HG03066 (cell line): ENCODE measurements around the gene TGFBR2.

Source experiments
- ATAC-seq: cut with Tn5 transposase; IDR thresholded peaks from one replicate; pipeline ENCODE4 v1.9.1; 2021; ENCODE audit warnings: low read depth; ENCODE audit not compliant: unreplicated experiment

Gene TGFBR2

DNA sequence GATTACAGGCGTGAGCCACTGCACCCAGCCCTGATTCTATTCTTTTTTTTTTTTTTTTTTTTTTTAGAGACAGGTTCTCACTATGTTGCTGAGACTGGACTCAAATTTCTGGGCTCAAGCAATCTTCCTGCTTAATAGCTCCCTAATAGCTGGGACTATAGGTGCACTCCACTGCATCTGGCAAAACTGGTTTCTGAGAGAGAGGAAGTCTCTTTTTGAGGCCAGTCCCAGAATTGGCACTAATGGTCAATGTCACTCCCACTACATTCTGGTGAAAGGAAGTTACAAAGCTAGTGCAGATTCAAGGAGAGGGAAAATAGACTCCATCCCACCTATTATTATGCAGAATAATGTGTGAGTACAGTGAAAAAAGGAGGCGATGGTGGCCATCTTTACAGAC, 5.8 kb upstream of the TGFBR2 start:
- no peak for ATAC-seq

DNA sequence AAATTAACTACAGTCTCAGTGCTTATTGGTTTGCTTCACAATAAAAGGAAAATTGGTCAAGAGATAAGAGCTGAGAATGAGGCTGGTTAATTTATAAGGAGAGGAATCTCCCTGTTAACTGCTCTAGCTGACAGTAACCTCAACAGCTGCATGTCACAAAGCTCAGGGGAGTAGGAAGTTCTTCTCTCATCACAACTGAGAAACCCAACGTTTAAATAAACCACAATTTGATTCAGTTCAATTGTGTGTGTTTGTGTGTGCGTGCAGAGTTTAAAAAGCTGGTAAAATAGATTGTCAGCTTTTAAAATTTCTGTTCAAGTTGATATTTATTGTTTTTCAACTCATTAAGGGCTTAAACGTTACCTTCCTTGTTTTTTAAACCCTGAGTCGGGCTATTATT, 3.5 kb upstream of the TGFBR2 start:
- no peak for ATAC-seq

DNA sequence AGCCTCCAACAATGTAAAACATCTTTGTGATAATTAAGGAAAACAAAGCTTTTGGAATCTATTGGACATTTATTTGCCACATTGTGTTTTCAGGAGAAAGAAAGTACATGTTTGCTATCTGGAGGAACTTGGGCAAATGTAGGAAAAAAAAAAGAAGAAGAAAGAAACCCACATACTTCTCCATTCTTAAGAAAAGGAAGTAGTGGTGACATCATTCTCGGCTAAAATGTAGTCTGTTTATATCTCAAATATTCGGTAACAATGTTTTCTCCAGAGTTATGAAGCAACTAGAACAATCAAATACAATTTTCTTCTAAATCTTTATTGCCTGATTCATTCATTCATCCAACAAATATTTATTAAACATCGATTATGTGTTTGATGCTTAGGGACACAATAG, 2.3 kb upstream of the TGFBR2 start:
- ATAC-seq: no peak

DNA sequence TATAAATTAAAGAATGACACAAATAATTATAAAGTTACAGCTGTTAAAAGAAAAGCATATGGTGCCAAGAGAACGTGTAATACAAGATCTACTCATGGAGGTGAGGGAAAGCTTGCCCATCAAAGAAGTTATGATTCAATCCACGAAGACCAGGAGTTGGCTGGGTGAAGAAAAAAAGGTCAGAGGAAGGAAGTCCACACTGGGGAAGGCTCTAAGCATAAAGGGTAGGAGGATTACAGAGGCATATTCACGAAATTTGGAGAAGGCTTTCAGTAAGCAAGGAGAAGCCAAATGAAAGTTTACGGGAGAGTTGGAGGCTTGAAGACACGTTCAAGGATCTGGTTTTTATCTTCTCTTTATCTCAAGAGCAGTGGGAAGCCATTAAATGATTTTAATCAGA, 1.8 kb upstream of the TGFBR2 start:
- ATAC-seq: no peak

DNA sequence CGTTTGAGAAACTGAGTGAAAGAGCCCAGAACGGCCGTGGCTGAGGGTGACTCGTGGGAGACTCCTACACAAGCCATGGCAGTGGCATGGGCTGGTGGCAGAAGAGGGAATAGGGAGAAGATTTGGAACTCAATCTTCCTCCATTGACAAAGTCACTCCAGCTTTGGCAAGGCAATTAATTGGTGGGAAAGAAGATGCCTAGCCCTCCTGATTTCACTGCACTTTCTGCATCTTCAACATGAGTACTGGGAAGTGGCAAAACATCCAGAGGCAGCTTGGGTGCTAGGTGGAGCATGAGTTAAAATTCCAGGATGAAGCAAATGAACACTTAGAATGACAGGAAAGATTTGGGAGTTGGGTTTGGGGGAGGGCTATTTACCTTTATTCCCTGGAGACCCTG, 1.4 kb upstream of the TGFBR2 start:
- no peak for ATAC-seq

DNA sequence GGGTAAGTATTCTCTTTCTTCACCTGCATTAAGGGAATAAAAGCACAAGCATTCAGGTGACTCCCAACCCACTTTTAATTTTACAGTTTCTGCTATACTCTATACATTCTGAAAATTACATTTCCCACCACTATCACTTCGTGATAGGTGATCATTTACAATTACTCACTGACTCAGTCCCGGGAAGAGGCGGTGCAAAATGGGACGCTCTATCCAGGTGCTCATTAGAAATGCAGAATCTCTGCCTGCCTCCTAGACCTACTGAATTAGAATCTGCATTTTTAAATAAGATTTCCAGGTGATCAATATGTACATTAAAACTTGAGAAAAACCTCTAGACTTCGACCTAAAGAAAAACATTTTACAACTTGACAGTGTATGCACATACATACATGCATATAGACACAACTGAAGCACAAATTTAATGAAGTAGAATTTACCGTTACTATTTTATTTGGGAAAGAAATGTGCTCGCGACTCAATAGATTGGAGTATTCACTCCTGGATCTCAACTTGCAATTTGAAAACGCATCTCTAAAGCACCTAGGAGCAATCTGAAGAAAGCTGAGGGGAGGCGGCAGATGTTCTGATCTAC, 598 bp upstream of the TGFBR2 start:
- ATAC-seq: no peak

DNA sequence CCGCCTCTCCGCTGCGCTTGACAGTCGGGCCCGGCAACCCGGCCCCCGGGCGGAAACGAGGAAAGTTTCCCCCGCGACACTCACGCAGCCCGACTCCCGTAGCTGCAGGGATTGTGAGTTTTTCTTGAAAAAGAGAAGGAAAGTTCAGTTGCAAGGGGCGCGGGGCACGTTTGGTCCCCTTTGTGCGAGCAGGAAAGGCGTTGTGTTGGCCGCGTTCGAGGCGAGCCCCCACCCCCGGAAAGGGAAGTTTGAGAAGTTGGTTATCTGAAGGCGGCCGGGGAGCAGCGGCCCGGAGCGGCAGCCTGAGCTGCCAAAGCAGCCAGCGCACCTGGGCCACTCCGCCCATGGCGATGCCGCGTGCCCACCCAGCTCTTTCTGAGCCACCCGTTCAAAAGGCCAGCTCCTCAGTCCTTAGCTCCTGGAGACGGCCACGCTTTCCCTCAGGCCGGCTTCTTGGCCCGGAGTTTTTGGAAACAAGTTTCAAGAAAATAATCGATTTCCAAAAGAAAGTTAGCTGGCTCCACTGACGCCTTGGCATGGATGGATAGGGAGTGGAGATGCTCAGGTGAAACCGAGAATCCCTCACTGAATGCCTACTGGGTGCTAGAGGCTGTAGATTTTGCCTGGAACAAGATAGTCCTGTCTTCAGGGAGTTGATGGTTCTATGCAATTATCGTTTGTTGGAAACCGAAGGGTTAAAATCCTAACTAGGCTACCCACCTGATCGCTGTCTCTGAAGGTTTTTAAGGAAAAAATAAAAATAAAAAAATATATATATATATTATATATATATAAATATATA, 832 bp downstream of the TGFBR2 start:
- peak; percentile 49 for ATAC-seq

DNA sequence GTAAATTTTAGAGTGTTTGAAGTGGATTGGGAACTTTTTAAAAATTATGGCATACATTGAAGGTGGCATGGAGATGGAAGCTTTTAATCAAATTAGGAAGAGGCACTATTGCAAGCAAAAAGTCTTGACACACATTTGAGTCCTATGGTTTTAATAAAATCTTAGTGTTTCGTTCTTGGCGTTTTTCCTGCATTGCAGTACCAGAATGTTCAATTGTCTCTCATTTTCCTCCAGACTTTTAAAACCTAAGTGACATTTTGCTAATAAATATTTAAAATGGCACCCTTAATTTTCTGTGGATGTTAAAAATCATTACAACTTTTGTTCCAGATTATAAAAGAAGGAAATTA, 2.2 kb downstream of the TGFBR2 start:
- no peak for ATAC-seq

DNA sequence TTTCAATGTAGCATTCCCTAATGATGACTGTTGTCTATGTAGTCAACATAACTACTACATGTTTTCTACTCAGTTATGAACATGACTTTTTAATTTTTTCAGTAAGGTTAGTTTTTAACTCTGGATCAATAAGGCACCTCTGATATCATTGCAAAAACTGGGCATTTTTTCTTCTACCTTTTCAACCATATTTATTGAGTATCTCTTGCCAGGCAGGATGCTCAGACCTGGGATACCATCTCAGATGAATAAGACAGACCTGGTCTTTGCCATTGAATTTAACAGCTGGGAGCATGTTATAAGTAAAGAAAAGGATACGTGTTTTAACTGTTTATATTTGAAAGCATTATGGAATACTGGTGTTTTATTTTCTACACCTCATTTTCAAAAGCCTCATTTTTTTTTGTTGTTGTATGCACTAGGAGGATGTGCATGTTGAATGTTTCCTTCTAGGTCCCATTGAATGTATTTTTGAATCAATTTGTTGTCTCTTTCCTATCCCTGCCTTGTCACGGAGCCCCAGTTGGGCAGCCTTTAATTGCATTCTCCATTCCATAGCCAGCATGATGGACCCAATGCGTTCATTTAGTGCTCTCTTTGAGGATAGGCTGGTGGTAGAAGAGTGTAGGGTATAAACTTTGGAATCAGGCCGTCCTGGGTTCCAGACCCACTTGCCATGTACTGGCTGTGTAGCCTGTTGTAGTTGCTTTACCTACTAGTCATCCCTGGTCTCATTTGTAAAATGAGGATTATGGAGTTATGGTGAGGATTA, 3.7 kb downstream of the TGFBR2 start:
- no peak for ATAC-seq

DNA sequence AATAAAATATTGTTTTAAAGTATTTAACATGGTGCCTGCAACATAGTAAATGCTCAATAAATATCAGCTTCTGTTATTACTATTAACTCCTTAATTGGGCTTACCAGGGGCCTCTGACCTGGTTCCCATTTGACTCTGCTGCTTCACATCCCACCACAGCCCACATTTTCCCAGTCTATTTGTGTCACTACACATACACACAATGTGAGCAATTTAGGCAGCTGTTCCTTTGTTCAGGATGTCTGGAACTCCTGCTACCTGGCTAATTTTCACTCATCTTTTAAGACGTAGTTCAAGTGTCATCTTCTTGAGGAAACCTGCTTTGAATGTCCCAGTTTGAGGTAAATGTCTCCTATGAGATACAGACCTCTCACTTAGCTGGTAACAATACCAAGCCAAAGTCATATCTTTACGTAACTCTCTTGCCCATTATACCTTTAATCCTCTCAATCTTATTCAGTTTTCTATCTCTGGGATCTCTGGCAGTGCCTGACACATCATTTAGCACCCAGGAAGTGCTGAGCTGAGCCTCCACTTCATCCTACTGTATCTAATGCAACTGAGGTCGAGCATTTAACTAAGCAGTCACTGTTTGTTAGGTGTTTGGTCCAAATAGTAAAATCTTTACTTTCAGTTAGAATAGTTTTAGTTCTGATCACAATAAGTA, 4.4 kb downstream of the TGFBR2 start:
- no peak for ATAC-seq

DNA sequence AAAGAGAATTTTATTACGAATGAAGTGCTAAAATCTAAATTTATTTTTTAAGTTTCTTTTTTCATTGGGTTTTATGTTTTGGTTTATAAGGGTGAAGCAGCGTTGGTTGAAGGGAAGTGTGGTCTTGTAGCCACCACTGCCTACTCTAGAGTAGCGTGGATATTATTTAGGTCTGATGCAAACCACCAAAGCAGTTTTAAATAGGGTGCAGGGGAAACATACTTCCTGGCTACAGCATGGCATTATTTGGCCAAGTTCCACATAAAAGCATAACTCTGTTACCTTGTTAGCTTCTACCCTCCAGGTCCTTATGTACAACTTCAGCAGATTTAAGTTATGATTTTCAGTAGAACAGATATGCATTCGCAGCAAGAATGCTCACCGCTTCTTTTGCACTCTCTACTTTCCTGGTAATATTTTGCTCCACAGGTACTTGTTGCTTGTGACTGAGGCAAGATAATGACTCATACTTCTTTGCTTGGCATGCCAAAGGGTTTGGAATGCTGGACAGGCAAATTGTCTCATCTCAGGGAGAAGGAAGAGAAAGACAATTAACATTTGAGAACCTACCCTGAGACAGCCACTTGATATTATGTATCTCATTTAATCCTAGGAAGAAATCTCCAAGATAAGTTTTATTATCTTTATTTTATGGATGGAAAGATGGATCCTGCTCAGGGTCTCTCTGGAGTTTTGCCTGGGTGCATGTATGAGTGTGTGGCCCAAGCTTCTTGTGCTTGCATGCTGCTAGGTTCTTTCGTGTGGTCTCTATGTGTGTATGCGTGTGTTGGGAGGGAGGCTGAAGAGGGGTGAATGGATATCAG, 5.4 kb downstream of the TGFBR2 start:
- no peak for ATAC-seq

DNA sequence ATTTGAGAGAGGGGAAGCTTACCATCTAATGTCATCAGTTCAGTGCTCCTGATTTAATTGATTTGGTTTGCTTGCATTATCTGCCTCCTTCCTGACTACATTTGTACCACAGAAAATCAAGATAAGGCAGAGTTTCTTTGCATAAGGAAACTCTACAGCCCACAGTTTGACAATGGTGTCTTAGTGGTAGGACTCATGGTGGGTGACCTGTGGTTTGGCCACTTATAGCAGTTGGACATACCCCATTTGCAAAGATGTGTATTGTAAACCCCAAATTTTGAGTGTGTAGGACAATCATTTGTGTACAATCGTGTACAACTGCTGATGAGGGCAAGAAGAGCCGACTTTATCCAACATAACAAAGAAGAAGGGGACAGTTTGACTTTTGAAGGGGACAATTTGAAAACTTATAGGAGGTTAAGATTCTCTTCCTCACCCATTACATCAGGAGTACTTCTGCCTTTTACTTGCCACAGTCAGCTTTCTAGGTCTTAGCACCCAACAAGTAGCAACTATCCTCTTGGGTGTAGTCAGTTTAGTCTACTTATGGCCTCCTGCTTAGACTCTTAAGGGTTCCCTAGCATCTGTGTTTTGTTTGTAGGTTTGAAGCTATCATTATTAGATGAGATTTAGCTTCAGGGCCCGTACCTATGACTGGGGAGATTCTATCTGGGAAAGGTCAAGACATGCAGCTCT, 6.2 kb downstream of the TGFBR2 start:
- no peak for ATAC-seq

DNA sequence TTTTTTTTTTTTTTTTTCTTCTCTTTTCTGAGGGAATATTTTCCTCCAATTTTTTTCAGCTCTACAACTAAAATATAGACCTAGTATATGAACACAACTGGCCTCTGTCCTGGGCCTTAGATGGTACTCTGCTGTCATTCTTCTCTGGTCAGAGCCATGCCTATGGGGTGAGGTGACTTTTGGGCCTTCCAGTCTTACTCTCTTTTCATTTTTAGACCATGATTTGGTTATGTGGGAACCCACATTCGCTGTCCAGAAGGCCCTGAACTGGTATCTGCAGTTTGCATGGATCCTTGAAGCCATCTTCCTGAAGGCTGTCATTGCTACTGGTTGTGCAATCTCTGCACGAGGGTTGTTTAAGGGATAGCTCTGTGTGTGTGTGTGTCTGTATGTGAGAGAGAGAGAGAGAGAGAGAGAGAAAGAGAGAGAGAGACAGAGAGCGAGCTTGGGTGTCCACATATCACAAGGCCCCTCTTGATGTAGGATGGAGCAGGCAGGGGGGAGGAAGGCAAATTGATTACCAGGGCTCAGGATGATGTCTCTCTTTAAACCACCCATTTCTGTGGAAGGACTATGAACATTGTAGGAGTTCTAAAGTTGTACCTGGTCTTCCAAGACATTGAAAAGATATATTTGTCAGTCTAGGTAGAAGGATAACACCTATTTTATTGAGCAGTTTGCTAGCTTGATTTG, 6.9 kb downstream of the TGFBR2 start:
- ATAC-seq: no peak

DNA sequence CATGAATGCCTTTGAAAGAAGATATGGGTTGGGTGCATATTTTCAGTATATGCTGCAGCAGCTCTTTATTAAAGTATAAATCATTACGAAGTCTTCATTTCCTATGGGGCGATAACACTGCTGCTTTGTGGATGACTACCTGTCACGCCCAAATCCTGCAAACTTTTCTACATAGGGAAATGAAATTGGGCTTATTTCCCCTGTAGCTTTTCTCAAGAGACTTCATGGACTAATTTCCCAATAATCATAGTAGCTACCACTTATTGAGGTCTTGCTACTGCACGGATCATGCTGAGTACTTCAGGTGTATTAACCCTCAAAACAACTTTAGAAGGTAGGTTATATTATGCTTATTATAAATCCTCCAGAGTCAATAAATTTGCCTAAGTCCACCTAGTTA, 8.0 kb downstream of the TGFBR2 start:
- no peak for ATAC-seq

DNA sequence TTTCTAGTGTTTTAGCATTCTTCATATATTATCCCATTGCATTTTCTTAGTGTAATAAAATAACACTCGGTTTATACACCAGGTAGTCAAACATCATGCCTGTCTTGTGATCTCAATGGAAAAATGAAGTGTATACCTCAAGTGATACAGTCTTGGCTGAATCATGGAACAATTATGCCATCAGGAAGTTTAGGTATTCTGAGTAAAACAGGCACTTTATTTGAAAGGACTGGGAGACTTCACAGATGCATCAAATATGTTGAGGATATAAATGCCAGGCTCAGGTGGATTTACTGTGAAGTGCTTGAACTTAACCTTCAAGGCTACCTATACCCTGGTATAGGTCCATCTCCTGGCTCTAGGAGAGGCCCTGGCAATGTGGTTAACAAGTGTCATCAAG, 8.5 kb downstream of the TGFBR2 start:
- ATAC-seq: no peak

DNA sequence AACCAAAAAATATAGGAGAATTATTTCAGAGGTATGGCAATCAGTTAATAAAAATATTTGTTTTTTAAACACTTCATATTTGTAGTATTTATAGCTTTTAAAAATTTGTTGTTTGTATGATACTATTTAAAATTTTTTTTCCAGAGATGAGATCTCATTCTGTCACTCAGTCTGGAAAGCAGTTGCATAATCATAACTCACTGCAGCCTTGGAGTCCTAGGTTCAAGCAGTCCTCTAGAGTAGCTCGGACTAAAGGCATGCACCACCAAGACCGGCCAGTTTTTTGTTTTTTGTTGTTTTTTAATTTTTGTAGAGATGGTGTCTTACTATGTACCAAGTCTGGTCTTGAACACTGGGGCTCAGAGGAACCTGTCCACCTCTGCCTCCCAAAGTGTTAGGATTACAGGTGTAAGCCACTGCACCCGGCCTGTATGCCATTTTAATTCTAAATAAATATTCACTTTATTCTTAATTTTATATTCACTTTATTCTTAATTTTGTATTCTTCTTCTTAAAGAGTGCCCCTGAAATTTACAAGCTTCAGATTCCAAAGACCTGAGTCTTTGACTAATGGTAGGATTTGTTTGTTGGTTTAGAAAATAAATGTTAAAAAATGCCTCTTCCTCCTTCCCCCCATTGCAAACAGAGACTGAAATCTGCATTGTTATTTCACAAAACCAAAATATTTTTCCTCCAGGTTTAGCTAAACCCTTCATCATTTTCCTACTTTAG, 9.4 kb downstream of the TGFBR2 start:
- no peak for ATAC-seq

DNA sequence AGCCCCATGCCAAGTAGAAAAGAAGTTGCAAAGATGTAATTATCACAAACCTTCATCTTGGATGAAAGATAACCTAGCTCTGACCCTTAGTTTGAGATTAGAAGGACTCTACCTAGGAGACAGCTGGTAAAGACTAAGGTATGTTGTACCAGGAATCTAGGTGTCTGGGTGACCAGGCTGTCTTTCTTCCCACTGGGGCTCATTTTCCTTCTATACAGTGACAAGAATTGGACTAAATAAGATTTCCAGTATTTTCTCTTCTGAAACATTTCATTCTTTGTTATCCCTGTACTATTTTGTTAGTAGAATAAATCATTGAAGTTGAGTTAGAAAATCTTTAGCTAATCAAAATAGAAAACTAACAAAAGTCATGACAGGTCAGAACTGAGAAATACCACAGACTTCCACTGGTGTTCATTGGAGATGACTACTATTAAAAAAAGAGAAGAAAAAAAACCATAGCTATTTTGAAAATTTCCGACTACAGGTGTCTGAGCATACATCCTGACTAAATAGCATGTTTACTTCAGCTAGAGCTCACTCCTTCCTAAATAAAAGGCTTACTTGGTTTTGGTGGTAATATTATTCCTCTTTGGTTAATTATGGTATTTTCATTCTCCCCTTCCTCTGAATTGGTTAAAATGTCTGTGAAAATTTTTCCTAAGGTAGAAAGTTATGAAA, 10.1 kb downstream of the TGFBR2 start:
- ATAC-seq: no peak

DNA sequence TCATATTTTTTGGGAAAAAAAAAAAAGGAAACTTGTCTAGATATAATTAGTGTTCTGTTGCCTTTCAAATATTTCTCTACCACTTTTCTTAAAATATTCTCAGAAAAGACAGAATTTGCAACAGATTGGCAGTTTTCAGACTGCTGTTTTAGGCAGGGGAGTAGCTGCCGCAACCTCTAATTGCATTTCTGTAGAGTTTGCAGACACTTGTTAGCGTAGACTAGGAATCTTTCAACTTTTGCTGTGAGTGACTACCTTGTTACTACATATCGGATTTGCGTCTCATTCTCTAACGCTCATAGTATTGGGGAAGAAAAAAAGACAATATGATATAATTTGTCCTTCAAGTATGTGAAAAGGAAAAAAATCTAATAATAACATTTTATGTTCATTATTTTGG, 10.7 kb downstream of the TGFBR2 start:
- ATAC-seq: no peak
